HG02678 (cell line): ENCODE data around the gene DENND5B.
"Not testable (repeated sequence)": the region's sequence is repeated elsewhere in the genome, so short reads cannot be mapped to it uniquely, and the experiment has no call there.

Experiments used
- ATAC-seq: cut with Tn5 transposase; IDR thresholded peaks from one replicate; pipeline ENCODE4 v1.9.1; 2021; ENCODE audit warnings: mild to moderate bottlenecking, moderate library complexity; ENCODE audit not compliant: unreplicated experiment

Gene DENND5B

GRCh38 chr12:31590642-31591379 lies at the start of gene DENND5B:
DENND5B (minus strand) TSS chr12:31591136; CDS start chr12:31590832, 304 bp downstream.
- ATAC-seq: peak; percentile 55

GRCh38 chr12:31634620-31635019 lies 43.7 kb upstream of the DENND5B start:
- ATAC-seq: no peak

- no peak for ATAC-seq
Measured at GRCh38 chr12:31633464-31633863, 42.5 kb upstream of the DENND5B start.

GRCh38 chr12:31631809-31632208 lies 40.9 kb upstream of the DENND5B start:
- no peak for ATAC-seq

GRCh38 chr12:31631023-31631724 lies 40.2 kb upstream of the DENND5B start:
- ATAC-seq: no peak

- ATAC-seq: no peak
Measured at GRCh38 chr12:31629756-31630732, 39.1 kb upstream of the DENND5B start.

- ATAC-seq: no peak
Measured at GRCh38 chr12:31627456-31628054, 36.6 kb upstream of the DENND5B start.

GRCh38 chr12:31626270-31626995 lies 35.5 kb upstream of the DENND5B start:
- ATAC-seq: no peak

GRCh38 chr12:31622038-31622437 lies 31.1 kb upstream of the DENND5B start:
- no peak for ATAC-seq

GRCh38 chr12:31620311-31620710 lies 29.4 kb upstream of the DENND5B start:
- ATAC-seq: no peak

GRCh38 chr12:31618228-31619025 lies 27.5 kb upstream of the DENND5B start:
- no peak for ATAC-seq

- no peak for ATAC-seq
Measured at GRCh38 chr12:31612819-31613218, 21.9 kb upstream of the DENND5B start.

- ATAC-seq: not testable (repeated sequence)
Measured at GRCh38 chr12:31608299-31608698, 17.4 kb upstream of the DENND5B start.

- no peak for ATAC-seq
Measured at GRCh38 chr12:31605531-31605930, 14.6 kb upstream of the DENND5B start.

GRCh38 chr12:31603546-31604009 lies 12.6 kb upstream of the DENND5B start:
- ATAC-seq: peak; percentile 97

GRCh38 chr12:31600750-31601149 lies 9.8 kb upstream of the DENND5B start:
- no peak for ATAC-seq

- no peak for ATAC-seq
Measured at GRCh38 chr12:31600252-31600651, 9.3 kb upstream of the DENND5B start.

- ATAC-seq: peak; percentile 61
Measured at GRCh38 chr12:31599053-31599452, 8.1 kb upstream of the DENND5B start.

GRCh38 chr12:31597066-31597465 lies 6.1 kb upstream of the DENND5B start:
- no peak for ATAC-seq
